CD14-positive monocyte (primary cell): ENCODE measurements around the gene GPC5. TPM values are rescaled to one million over a fixed set of nuclear protein-coding genes. Genes with fewer than 3 reads are reported as not detected.
"Not testable (repeated sequence)": the region's sequence is repeated elsewhere in the genome, so short reads cannot be mapped to it uniquely, and the experiment has no call there.

Experiments
- DNase-seq, 3 donors: peaks; one replicate each; pipeline ENCODE4 v3.0.0-alpha.2; 2011 to 2022
- H2AFZ ChIP-seq: 2 replicates; pipeline ENCODE4 v1.6.0; 2012; ENCODE audit warnings: mild to moderate bottlenecking, low read depth, low read length, inconsistent platforms; ENCODE audit not compliant: insufficient read depth, poor library complexity, severe bottlenecking
- H3K27ac ChIP-seq, 2 donors: 1 replicate in 1 of 2; 2 replicates in 1 of 2; pipeline ENCODE4 v1.5.1; 2012 to 2013; ENCODE audit warnings: low read length in 2 of 2, control low read depth in 1 of 2, inconsistent platforms in 1 of 2, low read depth in 1 of 2, mild to moderate bottlenecking in 1 of 2
- H3K27me3 ChIP-seq, 2 donors: one replicate each; pipeline versions ENCODE4 v1.6.0 to v1.6.1; 2011 to 2013; ENCODE audit warnings: low read length in 2 of 2; ENCODE audit not compliant: control insufficient read depth in 2 of 2, insufficient read depth in 2 of 2
- H3K36me3 ChIP-seq, 2 donors: replicated peaks in 1 of 2; 1 replicate in 1 of 2; 2 replicates in 1 of 2; pipeline versions ENCODE4 v1.5.1 to v1.6.1; 2012 to 2013; ENCODE audit warnings: low read length in 2 of 2, control low read depth in 1 of 2, inconsistent platforms in 1 of 2, mild to moderate bottlenecking in 1 of 2; ENCODE audit not compliant: insufficient read depth in 2 of 2, control insufficient read depth in 1 of 2
- H3K4me1 ChIP-seq, 2 donors: 1 replicate in 1 of 2; 2 replicates in 1 of 2; pipeline versions ENCODE4 v1.5.1 to v1.6.1; 2012 to 2013; ENCODE audit warnings: low read length in 2 of 2, control low read depth in 1 of 2, inconsistent platforms in 1 of 2, mild to moderate bottlenecking in 1 of 2, moderate library complexity in 1 of 2; ENCODE audit not compliant: insufficient read depth in 2 of 2, control insufficient read depth in 1 of 2
- H3K4me2 ChIP-seq: replicated peaks from 2 replicates; pipeline ENCODE3; 2012; ENCODE audit warnings: low read length, moderate library complexity, mild to moderate bottlenecking; ENCODE audit not compliant: poor library complexity, severe bottlenecking; ENCODE audit errors: extremely low read depth
- H3K4me3 ChIP-seq, 3 experiments: fragments of 200-600 bp in 1 of 3; sonication (generic) in 1 of 3; replicated peaks in 1 of 3; 1 replicate in 2 of 3; 2 replicates in 1 of 3; pipeline ENCODE4 v1.5.1; 2011 to 2013; ENCODE audit warnings: low read length in 3 of 3, mild to moderate bottlenecking in 3 of 3, control low read depth in 2 of 3, low read depth in 2 of 3, inconsistent platforms in 1 of 3, moderate library complexity in 1 of 3
- H3K79me2 ChIP-seq: 2 replicates; pipeline ENCODE4 v1.6.0; 2012; ENCODE audit warnings: mild to moderate bottlenecking, control low read depth, inconsistent platforms, low read length, moderate library complexity; ENCODE audit not compliant: insufficient read depth
- H3K9ac ChIP-seq: 2 replicates; pipeline ENCODE4 v1.6.0; 2017; ENCODE audit warnings: low read length, mild to moderate bottlenecking; ENCODE audit not compliant: insufficient read depth, poor library complexity, severe bottlenecking
- H3K9me3 ChIP-seq, 2 donors: replicated peaks in 1 of 2; 1 replicate in 1 of 2; 2 replicates in 1 of 2; pipeline versions ENCODE4 v1.5.1 to v1.6.1; 2012 to 2013; ENCODE audit warnings: low read length in 2 of 2, control low read depth in 1 of 2; ENCODE audit not compliant: control insufficient read depth in 1 of 2, insufficient read depth in 1 of 2
- H4K20me1 ChIP-seq: 2 replicates; pipeline ENCODE4 v1.6.0; 2012; ENCODE audit warnings: mild to moderate bottlenecking, low read length, control low read depth, moderate library complexity; ENCODE audit not compliant: insufficient read depth
- H3K27ac Mint-ChIP-seq, 7 donors: one replicate each; pipeline ENCODE4 v1.8.0; 2020; ENCODE audit warnings: mild to moderate bottlenecking in 7 of 7, mixed read lengths in 7 of 7, moderate library complexity in 6 of 7, inconsistent platforms in 2 of 7
- H3K27me3 Mint-ChIP-seq, 3 donors: one replicate each; pipeline ENCODE4 v1.8.0; 2021 to 2022; ENCODE audit warnings: low read depth in 3 of 3, mild to moderate bottlenecking in 3 of 3, mixed read lengths in 3 of 3, moderate library complexity in 3 of 3, inconsistent platforms in 1 of 3
- H3K36me3 Mint-ChIP-seq, 2 donors: one replicate each; pipeline ENCODE4 v1.8.0; 2020; ENCODE audit warnings: mixed read lengths in 2 of 2, inconsistent platforms in 1 of 2, mild to moderate bottlenecking in 1 of 2
- H3K4me1 Mint-ChIP-seq: one replicate; pipeline ENCODE4 v1.8.0; 2020; ENCODE audit warnings: mild to moderate bottlenecking, mixed read lengths
- H3K4me3 Mint-ChIP-seq, 2 donors: one replicate each; pipeline ENCODE4 v1.8.0; 2020; ENCODE audit warnings: mild to moderate bottlenecking in 2 of 2, mixed read lengths in 2 of 2, moderate library complexity in 1 of 2
- H3K9me3 Mint-ChIP-seq, 7 donors: one replicate each; pipeline ENCODE4 v1.8.0; 2020 to 2022; ENCODE audit warnings: mixed read lengths in 7 of 7, mild to moderate bottlenecking in 6 of 7, moderate library complexity in 6 of 7, inconsistent platforms in 2 of 7
- CTCF ChIP-seq: fragments of 200-600 bp; IDR thresholded peaks from one replicate; pipeline ENCODE4 v1.8.0; 2022; ENCODE audit warnings: antibody characterized with exemption, mild to moderate bottlenecking
- WGBS: methylation state at CpG from one replicate; pipeline ENCODE4 v1.1.5; 2013; ENCODE audit warnings: missing lambda C conversion rate; ENCODE audit not compliant: insufficient coverage; 5-methylcytosine and 5-hydroxymethylcytosine counted together
- intact Hi-C, 2 donors: fragments of 100-400 bp; cut with micrococcal nuclease; formaldehyde crosslinking; loops; one replicate each; pipeline versions ENCODE4 v1.15.0 to v1.15.1; 2023
- polyA plus RNA-seq, 3 donors: library from polyadenylated mRNA; depleted of rRNA in 1 of 3; unstranded in 2 of 3; stranded (reverse) in 1 of 3; fragments of 300-500 nt in 2 of 3; fragments of >200 nt in 1 of 3; fragmentation: Illumina TruSeq in 2 of 3; gene quantifications; 1 replicate in 2 of 3; 2 replicates in 1 of 3; pipeline ENCODE4 v1.2.3, GENCODE V29; 2012 to 2021

Gene GPC5
- polyA plus RNA-seq, 3 donors: not detected

- H3K4me1 Mint-ChIP-seq, H3K4me3 ChIP-seq, H3K36me3 Mint-ChIP-seq, H3K4me2 ChIP-seq, DNase-seq, H3K4me3 Mint-ChIP-seq, H3K27me3 Mint-ChIP-seq, H2AFZ ChIP-seq, intact Hi-C loops, H4K20me1 ChIP-seq, H3K4me1 ChIP-seq, H3K27ac ChIP-seq, H3K27ac Mint-ChIP-seq, H3K79me2 ChIP-seq, H3K27me3 ChIP-seq, H3K36me3 ChIP-seq, H3K9ac ChIP-seq: not testable (repeated sequence)
- no CpG with 5 or more reads among the region's 2 CpGs for WGBS
- H3K9me3 ChIP-seq: peaks cover 10 to 16% of the 10 kb centered on the region in 2 donors
- peaks cover 9 to 21% (median 16%) of the 10 kb centered on the region in 7 donors for H3K9me3 Mint-ChIP-seq
Observed at GRCh38 chr13:92518622-92519021, 1120.2 kb downstream of the GPC5 start.

GRCh38 chr13:92530364-92530763 is 1131.9 kb downstream of the GPC5 start:
- intact Hi-C loops: no loop called here
- no CpG with 5 or more reads among the region's 3 CpGs for WGBS
- no peak overlapping the region for H3K27ac ChIP-seq
- H3K4me3 Mint-ChIP-seq: no peak overlapping the region
- no peaks in the 10 kb centered on the region for H3K27me3 ChIP-seq
- no peaks in the 10 kb centered on the region for H3K27me3 Mint-ChIP-seq
- H3K9me3 ChIP-seq: peaks cover 0 to 4% of the 10 kb centered on the region in 2 donors
- no peak for TF ChIP-seq CTCF
- no peak overlapping the region for H2AFZ ChIP-seq
- H3K36me3 ChIP-seq: no peaks in the 10 kb centered on the region
- no peak for DNase-seq
- peaks cover 0 to 7% (median 3%) of the 10 kb centered on the region in 7 donors for H3K9me3 Mint-ChIP-seq
- H3K4me1 Mint-ChIP-seq: no peaks in the 10 kb centered on the region
- no peak overlapping the region for H3K4me2 ChIP-seq
- no peaks in the 10 kb centered on the region for H3K36me3 Mint-ChIP-seq
- H4K20me1 ChIP-seq: no peaks in the 10 kb centered on the region
- H3K4me3 ChIP-seq: no peak overlapping the region
- H3K9ac ChIP-seq: no peak overlapping the region
- H3K79me2 ChIP-seq: no peaks in the 10 kb centered on the region
- no peak overlapping the region for H3K27ac Mint-ChIP-seq
- no peaks in the 10 kb centered on the region for H3K4me1 ChIP-seq
